ENCODE data around the gene MALAT1.
"Not testable (repeated sequence)": the region's sequence is repeated elsewhere in the genome, so short reads cannot be mapped to it uniquely, and the experiment has no call there.

MALAT1 gene

DNA sequence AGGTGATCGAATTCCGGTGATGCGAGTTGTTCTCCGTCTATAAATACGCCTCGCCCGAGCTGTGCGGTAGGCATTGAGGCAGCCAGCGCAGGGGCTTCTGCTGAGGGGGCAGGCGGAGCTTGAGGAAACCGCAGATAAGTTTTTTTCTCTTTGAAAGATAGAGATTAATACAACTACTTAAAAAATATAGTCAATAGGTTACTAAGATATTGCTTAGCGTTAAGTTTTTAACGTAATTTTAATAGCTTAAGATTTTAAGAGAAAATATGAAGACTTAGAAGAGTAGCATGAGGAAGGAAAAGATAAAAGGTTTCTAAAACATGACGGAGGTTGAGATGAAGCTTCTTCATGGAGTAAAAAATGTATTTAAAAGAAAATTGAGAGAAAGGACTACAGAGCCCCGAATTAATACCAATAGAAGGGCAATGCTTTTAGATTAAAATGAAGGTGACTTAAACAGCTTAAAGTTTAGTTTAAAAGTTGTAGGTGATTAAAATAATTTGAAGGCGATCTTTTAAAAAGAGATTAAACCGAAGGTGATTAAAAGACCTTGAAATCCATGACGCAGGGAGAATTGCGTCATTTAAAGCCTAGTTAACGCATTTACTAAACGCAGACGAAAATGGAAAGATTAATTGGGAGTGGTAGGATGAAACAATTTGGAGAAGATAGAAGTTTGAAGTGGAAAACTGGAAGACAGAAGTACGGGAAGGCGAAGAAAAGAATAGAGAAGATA lies at the start of gene MALAT1:
Gene MALAT1, plus strand, starts transcription at position 69 of the 736 bp plus-strand sequence.
- DNase-seq (ENCODE audit: low read depth), result peak; percentile 92

DNA sequence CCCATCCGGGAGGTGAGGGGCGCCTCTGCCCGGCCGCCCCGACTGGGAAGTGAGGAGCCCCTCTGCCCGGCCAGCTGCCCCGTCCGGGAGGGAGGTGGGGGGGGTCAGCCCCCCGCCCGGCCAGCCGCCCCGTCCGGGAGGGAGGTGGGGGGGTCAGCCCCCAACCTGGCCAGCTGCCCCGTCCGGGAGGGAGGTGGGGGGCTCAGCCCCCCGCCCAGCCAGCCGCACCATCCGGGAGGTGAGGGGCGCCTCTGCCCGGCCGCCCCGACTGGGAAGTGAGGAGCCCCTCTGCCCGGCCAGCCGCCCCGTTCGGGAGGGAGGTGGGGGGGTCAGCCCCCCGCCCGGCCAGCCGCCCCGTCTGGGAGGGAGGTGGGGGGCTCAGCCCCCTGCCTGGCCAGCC lies 47.5 kb upstream of the MALAT1 start:
- not testable (repeated sequence) for DNase-seq (ENCODE audit: low read depth)

DNA sequence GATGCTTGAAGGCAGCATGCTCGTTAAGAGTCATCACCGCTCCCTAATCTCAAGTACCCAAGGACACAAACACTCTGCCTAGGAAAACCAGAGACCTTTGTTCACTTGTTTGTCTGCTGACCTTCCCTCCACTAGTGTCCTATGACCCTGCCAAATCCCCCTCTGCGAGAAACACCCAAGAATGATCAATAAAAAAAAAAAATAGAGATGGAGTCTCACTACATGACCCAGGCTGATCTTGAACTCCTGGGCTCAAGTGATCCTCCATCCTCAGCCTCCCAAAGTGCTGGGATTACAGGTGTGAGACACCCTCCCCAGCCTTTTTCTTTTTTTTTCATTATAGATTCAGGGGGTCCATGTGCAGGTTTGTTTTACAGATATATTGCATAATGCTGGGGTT lies 46.6 kb upstream of the MALAT1 start:
- not testable (repeated sequence) for DNase-seq (ENCODE audit: low read depth)

DNA sequence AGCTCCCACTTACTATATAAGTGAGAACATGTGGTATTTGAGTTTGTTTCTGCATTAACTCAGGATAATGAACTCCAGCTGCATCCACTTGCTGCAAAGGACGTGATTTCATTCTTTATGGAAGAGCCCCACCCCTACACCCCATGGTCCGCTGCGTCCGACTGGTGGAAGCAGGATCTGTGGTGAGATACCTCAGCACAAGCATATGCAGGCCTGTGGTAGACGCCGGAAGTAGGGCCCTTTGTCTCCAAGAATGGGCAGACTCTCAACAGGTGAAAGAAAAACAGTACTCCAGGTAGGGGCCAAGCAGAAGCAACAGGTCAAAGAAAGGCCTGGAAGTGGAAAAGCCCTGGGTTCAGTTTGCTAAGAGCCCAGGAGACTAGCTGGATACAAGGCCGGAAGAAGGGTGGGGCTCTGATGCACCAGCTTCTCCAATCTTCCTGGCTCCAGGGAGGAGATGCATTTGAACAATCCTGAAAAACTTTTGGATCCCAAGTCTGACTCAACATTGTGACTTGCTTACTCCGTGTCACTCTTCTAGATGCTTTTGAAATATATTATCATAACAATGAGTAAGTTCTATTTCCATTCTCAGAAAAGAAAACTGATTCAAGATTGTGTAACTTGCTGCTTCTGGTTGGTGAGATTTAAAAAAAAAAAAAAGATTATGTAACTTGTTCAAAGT lies 45.9 kb upstream of the MALAT1 start:
- DNase-seq (ENCODE audit: low read depth), result peak; percentile 95

DNA sequence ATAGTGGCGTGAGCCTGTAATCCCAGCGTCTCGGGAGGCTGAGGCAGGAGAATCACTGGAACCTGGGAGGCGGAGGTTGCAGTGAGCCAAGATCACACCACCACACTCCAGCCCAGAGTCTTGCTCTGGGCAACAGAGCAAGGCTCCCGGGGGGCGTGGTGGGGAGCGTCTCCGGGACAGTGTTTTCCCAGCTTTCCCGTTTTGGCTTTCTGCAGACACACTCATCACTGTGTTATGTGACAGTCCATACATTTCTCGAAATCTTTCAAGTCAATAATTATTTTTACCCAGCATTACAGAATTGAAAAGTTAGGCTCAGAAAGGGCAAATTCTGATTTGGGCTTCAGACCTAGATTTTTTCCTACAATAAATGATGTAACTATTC lies 44.5 kb upstream of the MALAT1 start:
- DNase-seq (ENCODE audit: low read depth), result peak; percentile 85

DNA sequence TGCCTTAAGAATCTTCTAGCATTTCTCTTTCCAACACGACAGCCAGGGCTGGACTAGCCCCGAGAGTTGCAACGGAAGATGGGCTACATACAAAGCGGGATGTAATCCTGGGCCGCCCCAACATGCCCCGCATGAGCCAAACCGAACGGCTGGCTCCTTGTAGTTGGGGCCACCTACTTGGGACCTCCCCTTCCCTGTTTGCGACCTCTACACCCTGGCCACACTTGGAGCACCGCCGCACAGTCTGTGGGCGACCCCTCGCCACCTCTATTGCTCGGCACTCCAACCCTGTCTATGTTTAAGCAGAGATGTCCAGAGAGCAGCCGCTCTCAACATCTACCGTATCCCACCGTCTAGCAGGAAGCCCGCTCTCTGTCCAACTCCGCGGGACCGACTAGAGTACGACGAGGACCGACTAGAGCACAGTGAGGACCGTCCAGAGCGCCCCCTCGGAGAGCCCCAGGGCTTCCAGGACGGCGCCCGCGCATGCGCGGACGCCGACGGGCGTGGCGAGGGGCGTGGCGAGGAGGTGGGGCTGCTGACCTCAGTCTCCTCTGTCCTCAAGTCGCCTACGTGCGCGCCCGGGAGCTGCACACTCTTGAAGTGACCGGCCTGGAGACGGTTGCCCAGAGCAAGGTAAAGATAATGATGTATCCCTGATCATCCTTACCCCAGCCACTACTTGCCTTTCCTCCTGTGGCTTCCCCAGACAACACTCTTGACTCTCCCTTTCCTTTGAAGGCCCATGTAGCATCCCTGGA lies 44.0 kb upstream of the MALAT1 start:
- peak; percentile 89 for DNase-seq (ENCODE audit: low read depth)

DNA sequence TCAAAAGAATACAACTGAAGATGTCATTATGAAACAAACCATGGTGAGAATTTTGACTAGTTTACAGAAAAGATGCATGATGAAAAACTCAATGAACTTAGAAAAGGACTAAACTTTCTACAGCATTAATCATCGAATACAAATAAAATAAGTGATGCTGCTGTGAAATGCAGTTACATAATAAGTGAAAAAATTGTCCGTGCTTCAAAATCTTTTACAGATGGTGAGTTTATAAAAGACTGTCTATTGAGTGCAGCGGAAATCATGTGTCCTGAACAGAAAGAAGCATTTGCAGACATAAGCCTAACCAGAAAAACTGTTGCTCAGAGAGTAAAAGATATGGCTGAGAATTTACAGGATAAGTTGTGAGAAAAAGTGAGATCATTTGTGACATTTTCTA lies 42.4 kb upstream of the MALAT1 start:
- peak; percentile 73 for DNase-seq (ENCODE audit: low read depth)

DNA sequence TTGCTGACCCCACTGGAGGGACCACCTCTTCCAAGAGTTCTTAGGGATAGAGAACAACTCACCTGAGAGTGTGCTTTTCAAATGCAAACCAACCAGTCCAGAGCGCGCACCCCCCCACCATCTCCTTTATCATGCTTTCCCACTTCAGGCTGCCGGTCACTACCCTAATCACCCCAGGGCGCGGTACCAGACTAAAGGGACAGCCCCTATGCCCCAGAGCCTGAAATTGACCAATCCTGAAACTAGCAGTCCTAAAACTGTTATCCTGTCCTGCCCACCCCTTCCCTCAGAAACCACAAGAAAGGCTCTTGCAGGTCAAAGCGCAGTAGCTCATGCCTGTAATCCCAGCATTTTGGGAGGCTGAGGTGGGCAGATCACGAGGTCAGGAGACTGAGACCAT lies 39.3 kb upstream of the MALAT1 start:
- DNase-seq (ENCODE audit: low read depth), result no peak

DNA sequence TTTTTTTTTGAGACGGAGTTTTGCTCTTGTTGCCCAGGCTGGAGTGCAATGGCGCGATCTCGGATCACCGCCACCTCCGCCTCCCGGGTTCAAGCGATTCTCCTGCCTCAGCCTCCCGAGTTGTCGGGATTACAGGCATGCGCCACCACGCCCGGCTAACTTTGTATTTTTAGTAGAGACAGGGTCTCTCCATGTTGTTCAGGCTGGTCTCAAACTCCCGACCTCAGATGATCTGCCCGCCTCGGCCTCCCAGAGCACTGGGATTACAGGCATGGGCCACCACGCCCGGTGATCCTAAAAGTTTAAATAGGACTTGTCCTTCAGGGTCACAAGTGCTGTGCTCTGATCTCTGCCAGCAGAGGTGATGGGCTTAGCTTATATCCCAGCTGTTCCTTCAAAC lies 33.4 kb upstream of the MALAT1 start:
- DNase-seq (ENCODE audit: low read depth), result not testable (repeated sequence)

DNA sequence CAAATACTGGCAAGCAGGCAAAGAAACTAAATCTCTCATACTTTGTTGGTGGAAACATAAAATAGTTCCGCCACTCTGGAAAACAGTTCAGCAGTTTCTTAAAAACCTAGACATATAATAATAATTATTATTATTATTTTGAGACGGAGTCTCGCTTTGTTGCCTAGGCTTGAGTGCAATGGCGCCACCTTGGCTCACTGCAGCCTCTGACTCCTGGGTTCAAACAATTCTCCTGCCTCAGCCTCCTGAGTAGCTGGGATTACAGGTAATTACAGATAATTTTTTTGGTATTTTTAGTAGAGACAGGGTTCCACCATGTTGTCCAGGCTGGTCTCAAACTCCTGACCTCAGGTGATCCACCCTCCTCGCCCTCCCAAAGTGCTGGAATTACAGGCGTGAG lies 31.5 kb upstream of the MALAT1 start:
- not testable (repeated sequence) for DNase-seq (ENCODE audit: low read depth)

DNA sequence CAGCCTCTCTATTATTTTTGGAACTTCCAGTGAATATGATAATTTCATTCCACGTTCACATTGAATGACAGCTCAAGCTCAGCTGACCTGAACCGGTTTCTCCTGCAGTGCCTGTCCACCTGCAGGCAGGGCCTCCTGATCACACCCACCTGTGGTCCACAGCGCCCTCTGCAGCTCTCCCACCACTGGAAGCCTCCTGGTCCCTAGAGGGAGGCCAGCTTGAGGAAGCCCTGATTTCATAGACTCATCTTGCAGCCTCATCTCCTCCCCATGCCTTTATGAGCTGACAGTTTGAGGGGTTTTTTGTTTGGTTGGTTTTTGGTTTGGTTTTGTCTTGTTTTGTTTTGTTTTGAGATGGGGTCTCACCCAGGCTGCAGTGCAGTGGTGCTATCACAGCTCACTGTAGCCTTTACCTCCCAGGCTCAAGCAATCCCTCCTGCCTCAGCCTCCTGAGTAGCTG lies 29.9 kb upstream of the MALAT1 start:
- DNase-seq (ENCODE audit: low read depth), result peak; percentile 41

DNA sequence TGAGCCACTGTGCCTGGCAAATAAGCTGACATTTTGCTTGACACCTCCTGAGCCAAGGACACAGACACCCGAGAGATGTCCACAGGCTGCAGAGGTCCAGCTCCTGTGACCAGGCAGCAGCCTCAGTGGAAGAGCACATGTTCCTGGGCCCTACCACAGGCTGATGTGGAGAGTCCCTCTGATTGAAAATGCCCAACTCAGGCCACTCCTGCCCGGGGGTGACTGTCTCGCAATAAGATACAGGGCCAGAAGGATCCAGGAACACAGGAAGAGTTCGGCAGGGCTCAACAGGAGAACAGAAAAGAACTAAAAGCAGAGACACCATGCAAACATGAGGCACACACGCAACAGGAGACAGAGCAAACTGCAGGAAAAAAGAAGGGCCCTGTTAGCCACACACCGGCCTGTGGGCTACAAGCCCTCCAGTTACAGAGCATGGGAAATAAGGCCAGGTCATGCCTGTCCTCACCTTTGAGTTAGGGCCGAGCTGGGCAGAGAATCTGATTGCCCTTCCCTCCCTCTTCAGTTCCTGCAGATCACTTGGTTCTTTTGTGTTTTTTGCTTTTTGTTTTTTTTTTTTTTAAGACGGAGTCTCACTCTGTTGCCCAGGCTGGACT lies 28.3 kb upstream of the MALAT1 start:
- peak; percentile 16 for DNase-seq (ENCODE audit: low read depth)

DNA sequence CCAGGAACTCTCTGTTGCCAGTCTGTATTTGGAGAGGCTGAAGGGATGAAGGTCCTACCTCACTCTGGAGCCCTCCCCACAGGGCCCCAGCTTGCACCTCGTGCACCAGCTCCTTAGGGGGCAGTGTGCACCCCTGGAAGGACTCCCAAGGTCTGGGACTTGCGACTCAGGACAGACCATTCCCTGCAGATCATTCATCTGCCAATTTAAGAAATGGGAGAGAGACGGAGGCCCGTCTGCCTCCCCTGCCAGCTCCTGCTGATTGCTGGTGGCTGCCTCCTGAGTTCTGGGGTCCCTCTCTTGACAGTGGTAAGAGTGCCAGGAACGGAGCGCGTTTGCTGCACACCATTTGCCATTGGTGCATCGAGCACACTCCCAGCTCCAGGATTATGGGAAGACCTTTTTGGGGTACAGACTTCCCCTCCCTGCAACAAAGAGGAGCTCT lies 27.4 kb upstream of the MALAT1 start:
- peak; percentile 89 for DNase-seq (ENCODE audit: low read depth)

DNA sequence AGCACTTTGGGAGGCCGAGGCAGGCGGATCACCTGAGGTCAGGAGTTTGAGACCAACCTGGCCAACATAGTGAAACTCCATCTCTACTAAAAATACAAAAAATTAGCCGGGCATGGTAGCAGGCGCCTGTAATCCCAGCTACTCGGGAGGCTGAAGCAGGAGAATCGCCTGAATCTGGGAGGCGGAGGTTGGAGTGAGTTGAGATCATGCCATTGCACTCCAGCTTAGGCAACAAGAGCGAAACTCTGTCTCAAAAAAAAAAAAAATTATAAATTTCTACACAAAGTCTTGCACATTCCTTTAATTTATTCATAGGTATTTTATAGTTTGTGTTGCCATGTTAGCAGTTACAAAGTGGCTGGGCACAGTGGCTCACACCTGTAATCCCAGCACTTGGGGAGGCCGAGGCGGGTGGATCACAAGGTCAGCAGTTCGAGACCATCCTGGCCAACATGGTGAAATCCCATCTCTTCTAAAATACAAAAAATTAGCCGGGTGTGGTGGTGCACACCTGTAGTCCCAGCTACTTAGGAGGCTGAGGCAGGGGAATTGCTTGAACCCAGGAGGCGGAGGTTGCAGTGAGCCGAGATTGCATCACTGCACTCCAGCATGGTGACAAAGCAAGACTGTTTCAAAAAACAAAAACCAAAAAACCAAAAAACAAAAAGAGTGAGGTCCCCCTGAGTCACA lies 26.1 kb upstream of the MALAT1 start:
- DNase-seq (ENCODE audit: low read depth), result not testable (repeated sequence)

DNA sequence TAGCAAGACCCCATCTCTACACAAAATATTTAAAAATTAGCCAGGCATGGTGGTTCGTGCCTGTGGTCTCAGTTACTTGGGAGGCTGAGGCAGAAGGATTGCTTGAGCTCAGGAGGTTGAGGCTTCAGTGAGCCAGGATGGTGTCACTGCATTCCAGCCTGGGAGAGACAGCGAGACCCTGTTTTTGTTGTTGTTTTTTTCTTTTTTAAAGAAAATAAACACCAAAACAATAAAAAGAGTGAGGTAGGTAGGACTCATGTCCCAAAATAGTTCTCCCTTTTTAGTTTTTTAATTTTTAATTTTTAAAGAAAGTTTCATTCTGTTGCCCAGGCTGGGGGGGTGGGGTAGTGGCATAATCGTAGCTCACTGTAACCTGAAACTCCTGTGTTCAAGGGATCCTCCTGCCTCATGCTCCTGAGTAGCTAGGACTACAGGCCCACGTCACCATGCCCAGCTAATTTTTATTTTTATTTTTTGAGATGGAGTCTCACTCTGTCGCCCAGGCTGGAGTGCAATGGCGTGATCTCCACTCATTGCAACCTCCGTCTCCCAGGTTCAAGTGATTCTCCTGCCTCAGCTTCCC lies 25.5 kb upstream of the MALAT1 start:
- peak; percentile 29 for DNase-seq (ENCODE audit: low read depth)

DNA sequence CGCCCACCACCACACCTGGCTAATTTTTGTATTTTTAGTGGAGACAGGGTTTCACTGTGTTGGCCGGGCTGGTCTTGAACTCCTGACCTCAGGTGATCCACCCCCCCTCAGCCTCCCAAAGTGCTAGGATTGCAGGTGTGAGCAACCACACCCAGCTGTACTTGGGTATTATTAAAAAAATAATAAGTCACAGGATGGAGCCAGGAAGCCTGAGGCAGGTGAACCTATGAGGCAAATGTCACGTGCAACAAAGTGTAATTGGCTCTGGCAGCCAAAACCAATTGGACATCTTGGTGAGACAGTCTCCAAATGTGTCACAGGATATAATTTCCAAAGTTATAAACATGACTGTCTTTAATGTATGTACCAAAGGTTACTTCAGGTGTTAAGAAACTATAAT lies 24.0 kb upstream of the MALAT1 start:
- no peak for DNase-seq (ENCODE audit: low read depth)

DNA sequence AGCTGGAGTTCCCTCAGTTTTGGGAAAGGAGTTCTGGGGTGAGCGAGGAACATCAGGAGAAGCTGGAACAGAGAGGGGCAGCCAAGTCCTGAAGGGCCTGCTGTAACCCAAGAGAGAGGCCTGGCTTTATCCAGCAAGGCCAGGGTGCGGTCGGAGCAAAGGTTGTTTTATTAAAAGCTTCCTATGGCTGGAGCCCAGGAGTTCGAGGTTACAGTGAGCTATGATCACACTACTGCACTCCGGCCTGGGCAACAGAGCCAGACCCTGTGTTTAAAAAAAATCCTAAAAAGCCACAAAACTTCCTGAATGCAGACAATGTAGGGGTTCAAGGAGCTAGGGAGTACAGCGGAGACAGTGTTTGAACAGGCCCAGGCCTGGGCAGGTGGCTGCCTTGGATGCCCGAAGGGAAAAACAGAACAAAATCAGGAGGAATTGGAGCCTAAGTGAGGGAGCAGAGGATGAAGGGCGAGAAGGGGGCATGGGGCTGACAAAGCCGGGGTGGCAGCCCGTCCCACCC lies 22.2 kb upstream of the MALAT1 start:
- peak; percentile 46 for DNase-seq (ENCODE audit: low read depth)

DNA sequence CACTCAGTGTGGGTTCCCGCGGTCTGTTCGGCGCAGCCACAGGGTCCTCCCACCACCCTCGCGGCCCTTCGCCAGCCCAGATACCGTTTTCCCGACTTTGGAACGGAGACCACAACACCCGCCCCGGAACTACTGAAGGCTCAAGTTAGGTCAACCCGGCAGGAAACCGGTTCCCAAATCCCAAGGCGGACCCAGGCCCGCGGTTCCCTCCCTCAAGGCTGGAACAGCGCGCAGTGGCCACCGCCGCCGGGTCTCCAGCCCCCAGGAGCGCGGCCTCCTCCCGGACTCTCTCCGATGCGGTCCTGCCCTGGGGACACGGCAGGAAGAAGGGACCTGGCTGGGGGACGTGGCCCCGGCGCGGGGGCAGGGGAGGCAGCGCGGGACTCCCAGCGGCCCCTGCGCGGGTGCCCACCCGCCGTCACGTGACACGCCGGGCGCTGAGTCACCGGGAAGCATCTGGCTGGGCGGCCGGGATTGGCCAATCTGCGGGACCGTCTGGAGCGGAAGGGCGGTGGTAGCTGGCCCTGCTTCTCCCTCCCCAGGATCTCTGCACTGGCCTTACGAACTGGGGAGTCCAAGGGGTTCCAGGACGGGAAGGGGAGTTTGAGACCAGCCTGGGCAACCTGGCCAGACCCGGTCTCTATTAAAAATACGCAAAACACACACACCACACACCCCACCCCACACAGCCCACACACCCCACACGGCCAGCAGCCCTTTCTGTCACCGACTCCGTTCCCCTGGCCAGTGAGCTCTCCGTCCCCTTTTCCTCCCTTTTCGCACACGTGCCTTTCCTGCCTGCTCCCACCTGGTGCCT lies 21.5 kb upstream of the MALAT1 start:
- DNase-seq (ENCODE audit: low read depth), result peak; percentile 97

DNA sequence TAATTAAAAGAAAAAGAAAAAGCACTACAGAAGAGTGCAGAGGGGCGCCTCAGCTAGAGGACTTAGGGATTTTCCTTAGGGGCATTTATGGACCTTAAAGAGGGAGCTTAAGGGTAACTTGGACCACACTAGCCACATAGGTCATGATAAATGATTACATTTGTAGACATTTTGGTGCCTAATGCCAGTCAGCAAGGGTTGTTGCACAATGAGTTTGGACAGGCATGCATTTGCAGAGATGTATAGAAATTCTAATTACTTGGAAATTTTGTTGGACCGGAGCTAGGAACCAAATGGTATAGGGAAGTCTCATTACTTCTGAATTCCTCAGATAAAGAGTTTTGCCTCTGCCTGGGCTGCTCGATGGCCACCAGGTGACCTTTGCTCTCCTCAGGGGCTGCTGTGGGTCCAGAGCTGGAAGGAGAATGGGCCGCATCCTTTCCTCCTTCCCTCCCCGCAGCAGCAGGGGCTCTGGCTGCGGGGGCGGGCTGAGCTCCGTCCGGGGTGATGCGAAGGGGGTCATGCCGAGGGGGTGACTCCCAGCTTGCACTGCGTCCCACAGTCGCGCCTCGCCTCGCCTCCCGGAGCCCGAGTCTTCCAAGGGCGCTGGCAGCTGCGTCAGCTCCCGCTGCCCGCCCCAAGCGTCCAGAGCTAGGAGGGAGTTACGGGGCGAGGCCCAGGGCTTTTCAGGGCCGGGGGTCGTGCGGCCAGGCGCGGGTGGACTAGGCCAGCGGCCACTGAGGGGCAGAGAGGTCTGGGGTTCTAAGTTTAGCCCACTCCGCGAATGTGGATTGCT lies 20.3 kb upstream of the MALAT1 start:
- DNase-seq (ENCODE audit: low read depth), result peak; percentile 39
